CD14-positive monocyte (primary cell): ENCODE data around the gene F2R. TPM values are rescaled to one million over a fixed set of nuclear protein-coding genes. Genes with fewer than 3 reads are reported as not detected.
A peak's percentile ranks its signal among the peaks of the same experiment; 100 is the strongest.

Source experiments
- DNase-seq, 3 donors: peaks; one replicate each; pipeline ENCODE4 v3.0.0-alpha.2; 2011 to 2022
- H2AFZ ChIP-seq: 2 replicates; pipeline ENCODE4 v1.6.0; 2012; ENCODE audit warnings: mild to moderate bottlenecking, low read depth, low read length, inconsistent platforms; ENCODE audit not compliant: insufficient read depth, poor library complexity, severe bottlenecking
- H3K27ac ChIP-seq, 2 donors: 1 replicate in 1 of 2; 2 replicates in 1 of 2; pipeline ENCODE4 v1.5.1; 2012 to 2013; ENCODE audit warnings: low read length in 2 of 2, control low read depth in 1 of 2, inconsistent platforms in 1 of 2, low read depth in 1 of 2, mild to moderate bottlenecking in 1 of 2
- H3K27me3 ChIP-seq, 2 donors: one replicate each; pipeline versions ENCODE4 v1.6.0 to v1.6.1; 2011 to 2013; ENCODE audit warnings: low read length in 2 of 2; ENCODE audit not compliant: control insufficient read depth in 2 of 2, insufficient read depth in 2 of 2
- H3K36me3 ChIP-seq, 2 donors: replicated peaks in 1 of 2; 1 replicate in 1 of 2; 2 replicates in 1 of 2; pipeline versions ENCODE4 v1.5.1 to v1.6.1; 2012 to 2013; ENCODE audit warnings: low read length in 2 of 2, control low read depth in 1 of 2, inconsistent platforms in 1 of 2, mild to moderate bottlenecking in 1 of 2; ENCODE audit not compliant: insufficient read depth in 2 of 2, control insufficient read depth in 1 of 2
- H3K4me1 ChIP-seq, 2 donors: 1 replicate in 1 of 2; 2 replicates in 1 of 2; pipeline versions ENCODE4 v1.5.1 to v1.6.1; 2012 to 2013; ENCODE audit warnings: low read length in 2 of 2, control low read depth in 1 of 2, inconsistent platforms in 1 of 2, mild to moderate bottlenecking in 1 of 2, moderate library complexity in 1 of 2; ENCODE audit not compliant: insufficient read depth in 2 of 2, control insufficient read depth in 1 of 2
- H3K4me2 ChIP-seq: replicated peaks from 2 replicates; pipeline ENCODE3; 2012; ENCODE audit warnings: low read length, moderate library complexity, mild to moderate bottlenecking; ENCODE audit not compliant: poor library complexity, severe bottlenecking; ENCODE audit errors: extremely low read depth
- H3K4me3 ChIP-seq, 3 experiments: fragments of 200-600 bp in 1 of 3; sonication (generic) in 1 of 3; replicated peaks in 1 of 3; 1 replicate in 2 of 3; 2 replicates in 1 of 3; pipeline ENCODE4 v1.5.1; 2011 to 2013; ENCODE audit warnings: low read length in 3 of 3, mild to moderate bottlenecking in 3 of 3, control low read depth in 2 of 3, low read depth in 2 of 3, inconsistent platforms in 1 of 3, moderate library complexity in 1 of 3
- H3K79me2 ChIP-seq: 2 replicates; pipeline ENCODE4 v1.6.0; 2012; ENCODE audit warnings: mild to moderate bottlenecking, control low read depth, inconsistent platforms, low read length, moderate library complexity; ENCODE audit not compliant: insufficient read depth
- H3K9ac ChIP-seq: 2 replicates; pipeline ENCODE4 v1.6.0; 2017; ENCODE audit warnings: low read length, mild to moderate bottlenecking; ENCODE audit not compliant: insufficient read depth, poor library complexity, severe bottlenecking
- H3K9me3 ChIP-seq, 2 donors: replicated peaks in 1 of 2; 1 replicate in 1 of 2; 2 replicates in 1 of 2; pipeline versions ENCODE4 v1.5.1 to v1.6.1; 2012 to 2013; ENCODE audit warnings: low read length in 2 of 2, control low read depth in 1 of 2; ENCODE audit not compliant: control insufficient read depth in 1 of 2, insufficient read depth in 1 of 2
- H4K20me1 ChIP-seq: 2 replicates; pipeline ENCODE4 v1.6.0; 2012; ENCODE audit warnings: mild to moderate bottlenecking, low read length, control low read depth, moderate library complexity; ENCODE audit not compliant: insufficient read depth
- H3K27ac Mint-ChIP-seq, 7 donors: one replicate each; pipeline ENCODE4 v1.8.0; 2020; ENCODE audit warnings: mild to moderate bottlenecking in 7 of 7, mixed read lengths in 7 of 7, moderate library complexity in 6 of 7, inconsistent platforms in 2 of 7
- H3K27me3 Mint-ChIP-seq, 3 donors: one replicate each; pipeline ENCODE4 v1.8.0; 2021 to 2022; ENCODE audit warnings: low read depth in 3 of 3, mild to moderate bottlenecking in 3 of 3, mixed read lengths in 3 of 3, moderate library complexity in 3 of 3, inconsistent platforms in 1 of 3
- H3K36me3 Mint-ChIP-seq, 2 donors: one replicate each; pipeline ENCODE4 v1.8.0; 2020; ENCODE audit warnings: mixed read lengths in 2 of 2, inconsistent platforms in 1 of 2, mild to moderate bottlenecking in 1 of 2
- H3K4me1 Mint-ChIP-seq: one replicate; pipeline ENCODE4 v1.8.0; 2020; ENCODE audit warnings: mild to moderate bottlenecking, mixed read lengths
- H3K4me3 Mint-ChIP-seq, 2 donors: one replicate each; pipeline ENCODE4 v1.8.0; 2020; ENCODE audit warnings: mild to moderate bottlenecking in 2 of 2, mixed read lengths in 2 of 2, moderate library complexity in 1 of 2
- H3K9me3 Mint-ChIP-seq, 7 donors: one replicate each; pipeline ENCODE4 v1.8.0; 2020 to 2022; ENCODE audit warnings: mixed read lengths in 7 of 7, mild to moderate bottlenecking in 6 of 7, moderate library complexity in 6 of 7, inconsistent platforms in 2 of 7
- CTCF ChIP-seq: fragments of 200-600 bp; IDR thresholded peaks from one replicate; pipeline ENCODE4 v1.8.0; 2022; ENCODE audit warnings: antibody characterized with exemption, mild to moderate bottlenecking
- WGBS: methylation state at CpG from one replicate; pipeline ENCODE4 v1.1.5; 2013; ENCODE audit warnings: missing lambda C conversion rate; ENCODE audit not compliant: insufficient coverage; 5-methylcytosine and 5-hydroxymethylcytosine counted together
- intact Hi-C, 2 donors: fragments of 100-400 bp; cut with micrococcal nuclease; formaldehyde crosslinking; loops; one replicate each; pipeline versions ENCODE4 v1.15.0 to v1.15.1; 2023
- polyA plus RNA-seq, 3 donors: library from polyadenylated mRNA; depleted of rRNA in 1 of 3; unstranded in 2 of 3; stranded (reverse) in 1 of 3; fragments of 300-500 nt in 2 of 3; fragments of >200 nt in 1 of 3; fragmentation: Illumina TruSeq in 2 of 3; gene quantifications; 1 replicate in 2 of 3; 2 replicates in 1 of 3; pipeline ENCODE4 v1.2.3, GENCODE V29; 2012 to 2021

Gene F2R
- polyA plus RNA-seq, 3 donors, result 0.09 to 0.33 (median 0.22) TPM

DNA sequence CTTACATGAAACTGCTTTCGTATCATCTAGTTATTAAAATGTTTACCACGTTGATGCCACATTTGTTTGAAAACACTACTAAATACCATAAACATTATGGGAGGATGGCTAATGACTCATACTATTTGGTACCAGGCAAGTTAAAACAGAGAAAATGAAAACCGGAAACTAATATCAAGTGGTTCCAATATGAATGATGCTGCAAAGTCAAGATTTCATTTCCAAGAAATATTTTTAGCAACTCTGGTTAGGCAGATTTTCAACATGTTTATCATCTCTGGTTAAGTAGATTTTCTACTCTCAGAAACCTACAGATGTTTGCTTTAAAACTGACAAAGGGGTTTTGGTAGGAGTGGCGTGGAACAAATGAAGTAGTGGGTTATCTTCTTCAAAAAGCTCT, 4.9 kb upstream of the F2R start:
- Histone ChIP-seq H3K4me1 (peaks cover 14 to 16% of the 10 kb centered on the region in 2 donors), H2AFZ (no peak overlapping the region), H4K20me1 (no peaks in the 10 kb centered on the region), H3K27ac (no peak overlapping the region), H3K79me2 (no peaks in the 10 kb centered on the region), H3K9me3 (peaks cover 3% of the 10 kb centered on the region in 2 donors), H3K27me3 (peaks cover 9 to 22% of the 10 kb centered on the region in 2 donors), H3K4me3 (no peak overlapping the region), H3K36me3 (peaks cover 12 to 35% of the 10 kb centered on the region in 2 donors), H3K4me2 (no peak overlapping the region), H3K9ac (no peak overlapping the region)
- H3K9me3 Mint-ChIP-seq, result peaks cover 2 to 13% (median 5%) of the 10 kb centered on the region in 7 donors
- peaks cover 23 to 37% (median 33%) of the 10 kb centered on the region in 3 donors for H3K27me3 Mint-ChIP-seq
- intact Hi-C loops, result loop anchor here (10.0 kb wide), 1 partner anchor 64 kb away; no protein-coding TSS in a partner anchor
- TF ChIP-seq CTCF, result no peak
- peaks cover 15% of the 10 kb centered on the region for H3K4me1 Mint-ChIP-seq
- WGBS, result 100% methylated on average over 1 of the region's 4 CpGs
- peaks cover 29% of the 10 kb centered on the region in 2 donors for H3K36me3 Mint-ChIP-seq
- DNase-seq, result no peak
- H3K27ac Mint-ChIP-seq, result no peak overlapping the region
- no peak overlapping the region for H3K4me3 Mint-ChIP-seq

- Mint-ChIP-seq H3K4me3 (peak overlapping the region; percentile 89 to 92), H3K27me3 (peaks cover 46 to 65% (median 49%) of the 10 kb centered on the region in 3 donors), H3K27ac (no peak overlapping the region), H3K36me3 (peaks cover 10 to 17% of the 10 kb centered on the region in 2 donors), H3K4me1 (peaks cover 28% of the 10 kb centered on the region), H3K9me3 (peaks cover 2 to 22% (median 7%) of the 10 kb centered on the region in 7 donors)
- H3K9me3 ChIP-seq, result peaks cover 3% of the 10 kb centered on the region in 2 donors
- peak overlapping the region; percentile 64 for H3K9ac ChIP-seq
- intact Hi-C loops, result loop anchor here (10.0 kb wide), 1 partner anchor 60 kb away; no protein-coding TSS in a partner anchor
- peak overlapping the region; percentile 88 for H2AFZ ChIP-seq
- peak overlapping the region; percentile 99 for H3K4me2 ChIP-seq
- no peak for TF ChIP-seq CTCF
- WGBS, result 8% methylated on average over 46 of the region's 52 CpGs
- peaks cover 26 to 47% of the 10 kb centered on the region in 2 donors for H3K27me3 ChIP-seq
- peak overlapping the region; percentile 67 to 83 (median 71) for H3K4me3 ChIP-seq
- H3K79me2 ChIP-seq, result no peaks in the 10 kb centered on the region
- no peaks in the 10 kb centered on the region for H4K20me1 ChIP-seq
- no peaks in the 10 kb centered on the region for H3K36me3 ChIP-seq
- H3K4me1 ChIP-seq, result peaks cover 24 to 27% of the 10 kb centered on the region in 2 donors
- H3K27ac ChIP-seq, result no peak overlapping the region
- DNase-seq, result peak in 2 of 3 donors; percentile 21 to 27
Measured at GRCh38 chr5:76714751-76715485, 1.0 kb upstream of the F2R start.
